Naive thymus-derived CD4-positive, alpha-beta T cell (primary cell): ENCODE results near the gene NR1I3. TPM values are rescaled to one million over a fixed set of nuclear protein-coding genes. Genes with fewer than 3 reads are reported as not detected.

Experiments used
- ATAC-seq: fragments of 150-1000 bp; cut with Tn5 transposase; 2 replicates; pipeline ENCODE4 v1.10.0; 2021; ENCODE audit warnings: mild to moderate bottlenecking, moderate library complexity
- CTCF ChIA-PET: fragments of 350-600 bp; sonication (Branson Sonifier 250); formaldehyde crosslinking; loops from one replicate; lab custom pipeline; 2021; ENCODE audit warnings: antibody characterized with exemption; lab: Charles Lee
- POLR2A ChIA-PET: fragments of 350-600 bp; sonication (Branson Sonifier 250); formaldehyde crosslinking; loops from one replicate; lab custom pipeline; 2021; ENCODE audit warnings: antibody characterized with exemption, inconsistent platforms; lab: Charles Lee
- DNase-seq, 9 donors: peaks; one replicate each; pipeline versions ENCODE4 v3.0.0 to v3.0.0-alpha.2; 2020 to 2022; ENCODE audit warnings: mixed read lengths in 1 of 9
- H3K27ac ChIP-seq: one replicate; pipeline ENCODE4 v1.7.0; 2013; ENCODE audit warnings: mild to moderate bottlenecking, low read depth, low read length, moderate library complexity
- H3K27me3 ChIP-seq, 2 donors: one replicate each; pipeline ENCODE4 v1.7.0; 2013; ENCODE audit warnings: low read length in 2 of 2, mild to moderate bottlenecking in 2 of 2, moderate library complexity in 2 of 2; ENCODE audit not compliant: control insufficient read depth in 2 of 2, insufficient read depth in 2 of 2
- H3K36me3 ChIP-seq, 3 experiments: 1 replicate in 2 of 3; 2 replicates in 1 of 3; pipeline ENCODE4 v1.7.0; 2013; ENCODE audit warnings: low read length in 3 of 3, mild to moderate bottlenecking in 3 of 3, moderate library complexity in 1 of 3; ENCODE audit not compliant: insufficient read depth in 3 of 3, control insufficient read depth in 2 of 3
- H3K4me1 ChIP-seq, 2 donors: one replicate each; pipeline ENCODE4 v1.7.0; 2013; ENCODE audit warnings: low read length in 2 of 2, mild to moderate bottlenecking in 2 of 2, moderate library complexity in 1 of 2; ENCODE audit not compliant: control insufficient read depth in 2 of 2, insufficient read depth in 2 of 2
- H3K4me3 ChIP-seq: 2 replicates; pipeline ENCODE4 v1.7.0; 2013; ENCODE audit warnings: mild to moderate bottlenecking, low read length
- H3K9me3 ChIP-seq, 3 experiments: 1 replicate in 2 of 3; 2 replicates in 1 of 3; pipeline ENCODE4 v1.7.0; 2013; ENCODE audit warnings: low read length in 3 of 3; ENCODE audit not compliant: control insufficient read depth in 2 of 3
- H3K27ac Mint-ChIP-seq, 9 donors: one replicate each; pipeline ENCODE4 v1.8.0; 2020 to 2022; ENCODE audit warnings: mixed read lengths in 9 of 9, mild to moderate bottlenecking in 8 of 9, moderate library complexity in 5 of 9, inconsistent platforms in 2 of 9
- H3K27me3 Mint-ChIP-seq, 5 donors: one replicate each; pipeline ENCODE4 v1.8.0; 2021 to 2022; ENCODE audit warnings: mixed read lengths in 5 of 5, mild to moderate bottlenecking in 1 of 5
- H3K36me3 Mint-ChIP-seq, 5 donors: one replicate each; pipeline ENCODE4 v1.8.0; 2020 to 2022; ENCODE audit warnings: mixed read lengths in 5 of 5, mild to moderate bottlenecking in 3 of 5, inconsistent platforms in 1 of 5
- H3K4me1 Mint-ChIP-seq, 7 donors: one replicate each; pipeline ENCODE4 v1.8.0; 2020 to 2022; ENCODE audit warnings: mixed read lengths in 7 of 7, mild to moderate bottlenecking in 3 of 7, inconsistent platforms in 1 of 7
- H3K4me3 Mint-ChIP-seq, 10 donors: one replicate each; pipeline ENCODE4 v1.8.0; 2020 to 2022; ENCODE audit warnings: mild to moderate bottlenecking in 10 of 10, mixed read lengths in 10 of 10, moderate library complexity in 6 of 10, inconsistent platforms in 2 of 10
- H3K9me3 Mint-ChIP-seq, 11 donors: one replicate each; pipeline ENCODE4 v1.8.0; 2020 to 2022; ENCODE audit warnings: mixed read lengths in 11 of 11, mild to moderate bottlenecking in 4 of 11, inconsistent platforms in 1 of 11, moderate library complexity in 1 of 11
- intact Hi-C, 2 donors: fragments of 100-400 bp; cut with micrococcal nuclease; formaldehyde crosslinking; loops; one replicate each; pipeline ENCODE4 v1.15.1; 2023
- polyA plus RNA-seq, 2 donors: library from polyadenylated mRNA; unstranded; fragments of 300-500 nt; fragmentation: Illumina TruSeq; gene quantifications; one replicate each; pipeline ENCODE4 v1.2.3, GENCODE V29; 2021
- total RNA-seq, 6 experiments: library from RNA in 5 of 6; stranded (reverse) in 5 of 6; gene quantifications; 1 replicate in 5 of 6; 2 replicates in 1 of 6; pipeline ENCODE4 v1.2.3 and lab custom pipeline; 2021 to 2026

Gene NR1I3
- total RNA-seq = not detected
- not detected for polyA plus RNA-seq
- total RNA-seq (lab: John Stamatoyannopoulos, UW) = not detected

- Histone ChIP-seq H3K27ac (no peak within 1 kb of the TSS), H3K9me3 (no peaks in the 10 kb centered on the region), H3K27me3 (no peaks in the 10 kb centered on the region), H3K36me3 (no peaks in the 10 kb centered on the region), H3K4me3 (no peak within 1 kb of the TSS), H3K4me1 (no peaks in the 10 kb centered on the region)
- peaks cover 0 to 2% (median 0%) of the 10 kb centered on the region in 7 donors for H3K4me1 Mint-ChIP-seq
- H3K9me3 Mint-ChIP-seq = no peaks in the 10 kb centered on the region
- H3K27me3 Mint-ChIP-seq = peaks cover 0 to 12% (median 8%) of the 10 kb centered on the region in 5 donors
- DNase-seq (no peak), ATAC-seq (no peak)
- ChIA-PET CTCF (interaction anchor here (0.6 kb wide), 1 partner anchor 7 kb away, joined by 4 read pairs; no protein-coding TSS in a partner anchor), POLR2A (interaction anchor here (0.6 to 0.7 kb wide), 2 partner anchors 62 to 67 kb away, joined by 4 read pairs; no protein-coding TSS in a partner anchor)
- H3K36me3 Mint-ChIP-seq = no peaks in the 10 kb centered on the region
- intact Hi-C loops = no loop called here
- H3K4me3 Mint-ChIP-seq = no peak within 1 kb of the TSS
- no peak within 1 kb of the TSS for H3K27ac Mint-ChIP-seq
These were observed at the start of gene NR1I3 for GRCh38 chr1:161238039-161238473. Gene NR1I3 (minus strand): TSS chr1:161238203. CDS start chr1:161236565, 1,638 bp downstream.

GRCh38 chr1:161287482-161288054 is 49.6 kb upstream of the NR1I3 start:
- no peak for ATAC-seq
- ChIA-PET POLR2A (interaction anchor here (0.6 to 1.4 kb wide), 3 partner anchors 18 to 67 kb away, joined by 3 read pairs; no protein-coding TSS in a partner anchor), CTCF (interaction anchor here (1.1 kb wide), 1 partner anchor 39 kb away, joined by 3 read pairs; no protein-coding TSS in a partner anchor)
- no peak overlapping the region for H3K27ac ChIP-seq
- no peak for DNase-seq
- no peaks in the 10 kb centered on the region for H3K9me3 ChIP-seq
- no peak overlapping the region for H3K27ac Mint-ChIP-seq
- H3K4me1 ChIP-seq = no peaks in the 10 kb centered on the region
- no peaks in the 10 kb centered on the region for H3K36me3 ChIP-seq
- no peak overlapping the region for H3K4me3 Mint-ChIP-seq
- H3K27me3 ChIP-seq = no peaks in the 10 kb centered on the region
- intact Hi-C loops = no loop called here
- H3K4me1 Mint-ChIP-seq = peaks cover 0 to 9% (median 0%) of the 10 kb centered on the region in 7 donors
- H3K4me3 ChIP-seq = no peak overlapping the region
- H3K27me3 Mint-ChIP-seq = peaks cover 0 to 12% (median 0%) of the 10 kb centered on the region in 5 donors
- peaks cover 0 to 3% (median 0%) of the 10 kb centered on the region in 11 donors for H3K9me3 Mint-ChIP-seq
- peaks cover 0 to 21% (median 12%) of the 10 kb centered on the region in 5 donors for H3K36me3 Mint-ChIP-seq

GRCh38 chr1:161285521-161285920 is 47.5 kb upstream of the NR1I3 start:
- Mint-ChIP-seq H3K27me3 (peaks cover 0 to 12% (median 0%) of the 10 kb centered on the region in 5 donors), H3K9me3 (no peaks in the 10 kb centered on the region), H3K4me3 (no peak overlapping the region), H3K36me3 (peaks cover 0 to 19% (median 13%) of the 10 kb centered on the region in 5 donors), H3K27ac (no peak overlapping the region), H3K4me1 (peaks cover 0 to 5% (median 0%) of the 10 kb centered on the region in 7 donors)
- H3K36me3 ChIP-seq = no peaks in the 10 kb centered on the region
- POLR2A ChIA-PET = no interaction called here
- H3K4me1 ChIP-seq = no peaks in the 10 kb centered on the region
- ATAC-seq (no peak), DNase-seq (no peak)
- H3K4me3 ChIP-seq = no peak overlapping the region
- no peaks in the 10 kb centered on the region for H3K27me3 ChIP-seq
- CTCF ChIA-PET = interaction anchor here (0.6 kb wide), 1 partner anchor 279 kb away, joined by 3 read pairs; no protein-coding TSS in a partner anchor
- H3K9me3 ChIP-seq = no peaks in the 10 kb centered on the region
- H3K27ac ChIP-seq = no peak overlapping the region
- intact Hi-C loops = no loop called here

- H3K27ac Mint-ChIP-seq = no peak overlapping the region
- intact Hi-C loops = no loop called here
- H3K4me1 ChIP-seq = no peaks in the 10 kb centered on the region
- H3K4me3 Mint-ChIP-seq = no peak overlapping the region
- no peaks in the 10 kb centered on the region for H3K36me3 ChIP-seq
- DNase-seq (no peak), ATAC-seq (no peak)
- peaks cover 0 to 15% (median 0%) of the 10 kb centered on the region in 5 donors for H3K27me3 Mint-ChIP-seq
- no peak overlapping the region for H3K27ac ChIP-seq
- no peaks in the 10 kb centered on the region for H3K27me3 ChIP-seq
- H3K9me3 ChIP-seq = no peaks in the 10 kb centered on the region
- no peaks in the 10 kb centered on the region for H3K9me3 Mint-ChIP-seq
- peaks cover 0 to 5% (median 0%) of the 10 kb centered on the region in 7 donors for H3K4me1 Mint-ChIP-seq
- POLR2A ChIA-PET = no interaction called here
- CTCF ChIA-PET = no interaction called here
- no peak overlapping the region for H3K4me3 ChIP-seq
- H3K36me3 Mint-ChIP-seq = peaks cover 0 to 23% (median 13%) of the 10 kb centered on the region in 5 donors
These were observed 47.1 kb upstream of the NR1I3 start for GRCh38 chr1:161285113-161285512.

GRCh38 chr1:161282991-161283390 is 45.0 kb upstream of the NR1I3 start:
- ChIA-PET POLR2A (interaction anchor here (0.6 kb wide), 1 partner anchor 95 kb away, joined by 4 read pairs; no protein-coding TSS in a partner anchor), CTCF (interaction anchor here (0.6 to 1.6 kb wide), 2 partner anchors 52 to 111 kb away, joined by 3 read pairs; no protein-coding TSS in a partner anchor)
- H3K27me3 ChIP-seq = no peaks in the 10 kb centered on the region
- no peaks in the 10 kb centered on the region for H3K9me3 Mint-ChIP-seq
- peaks cover 0 to 28% (median 13%) of the 10 kb centered on the region in 5 donors for H3K36me3 Mint-ChIP-seq
- DNase-seq = no peak
- H3K9me3 ChIP-seq = no peaks in the 10 kb centered on the region
- H3K27ac ChIP-seq = no peak overlapping the region
- no peaks in the 10 kb centered on the region for H3K4me1 ChIP-seq
- H3K4me1 Mint-ChIP-seq = peaks cover 0 to 5% (median 0%) of the 10 kb centered on the region in 7 donors
- intact Hi-C loops = no loop called here
- H3K4me3 ChIP-seq = no peak overlapping the region
- no peaks in the 10 kb centered on the region for H3K36me3 ChIP-seq
- peaks cover 0 to 24% (median 0%) of the 10 kb centered on the region in 5 donors for H3K27me3 Mint-ChIP-seq
- H3K27ac Mint-ChIP-seq = no peak overlapping the region
- ATAC-seq = no peak
- no peak overlapping the region for H3K4me3 Mint-ChIP-seq

- CTCF ChIA-PET = no interaction called here
- H3K4me1 Mint-ChIP-seq = no peaks in the 10 kb centered on the region
- no peak for ATAC-seq
These were observed 36.9 kb upstream of the NR1I3 start for GRCh38 chr1:161274874-161275273.

More at GRCh38 chr1:161274874-161275273, 36.9 kb upstream of the NR1I3 start:
- no peaks in the 10 kb centered on the region for H3K27me3 ChIP-seq
- H3K36me3 Mint-ChIP-seq = peaks cover 0 to 4% (median 0%) of the 10 kb centered on the region in 5 donors
- H3K27me3 Mint-ChIP-seq = peaks cover 0 to 38% (median 6%) of the 10 kb centered on the region in 5 donors
- no peak overlapping the region for H3K4me3 Mint-ChIP-seq
- POLR2A ChIA-PET = no interaction called here
- H3K27ac Mint-ChIP-seq = no peak overlapping the region
- DNase-seq = no peak
- H3K36me3 ChIP-seq = no peaks in the 10 kb centered on the region
- H3K4me3 ChIP-seq = no peak overlapping the region
- H3K9me3 ChIP-seq = no peaks in the 10 kb centered on the region
- no peaks in the 10 kb centered on the region for H3K4me1 ChIP-seq
- no peak overlapping the region for H3K27ac ChIP-seq
- intact Hi-C loops = no loop called here
- no peaks in the 10 kb centered on the region for H3K9me3 Mint-ChIP-seq
